ENCODE results near the gene ANXA4. TPM values are rescaled to one million over a fixed set of nuclear protein-coding genes. Genes with fewer than 3 reads are reported as not detected.

The ANXA4 gene
- total RNA-seq, 1 donor from 2014 or later, result 122 TPM

DNA sequence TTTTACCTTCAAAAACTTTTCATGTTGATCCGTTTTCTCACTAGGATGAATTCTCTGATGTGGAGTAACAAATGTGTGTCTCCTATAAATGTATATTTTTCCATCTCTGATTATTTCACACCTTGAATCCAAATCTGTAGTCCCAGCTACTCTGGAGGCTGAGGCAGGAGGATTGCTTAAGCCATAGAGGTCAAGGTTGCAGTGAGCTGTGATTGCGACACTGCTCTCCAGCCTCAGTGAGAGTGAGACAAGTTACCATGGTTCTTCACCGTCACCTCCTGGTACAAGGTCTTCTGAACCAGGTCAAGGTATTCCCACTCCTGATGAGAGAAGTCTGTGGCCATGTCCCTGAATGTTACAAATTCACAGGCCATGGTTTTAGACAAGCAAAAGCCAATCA, 102.6 kb downstream of the ANXA4 start:
- Histone ChIP-seq H3K27ac (ENCODE audit: low read depth, low read length) (no peak overlapping the region), H2AFZ (ENCODE audit: low read depth, low read length) (no peak overlapping the region), H3K9ac (ENCODE audit: low read length) (no peak overlapping the region), H3K36me3 (ENCODE audit: insufficient read depth, low read length) (peaks cover 13% of the 10 kb centered on the region), H3K4me3 (ENCODE audit: insufficient read depth, low read depth, low read length) (no peak overlapping the region), H3K4me2 (ENCODE audit: low read length) (no peak overlapping the region), H3K9me3 (ENCODE audit: insufficient read depth, low read depth, low read length) (no peaks in the 10 kb centered on the region), H4K20me1 (ENCODE audit: insufficient read depth, low read length) (no peaks in the 10 kb centered on the region), H3K27me3 (ENCODE audit: insufficient read depth, low read length) (no peaks in the 10 kb centered on the region), H3K79me2 (ENCODE audit: insufficient read depth, low read length) (no peaks in the 10 kb centered on the region), H3K4me1 (ENCODE audit: insufficient read depth, low read length) (no peaks in the 10 kb centered on the region)
- FAIRE-seq, result no peak
- Mint-ChIP-seq H3K27me3 (ENCODE audit: low read depth, unreplicated experiment) (no peaks in the 10 kb centered on the region), H3K9me3 (ENCODE audit: unreplicated experiment) (no peaks in the 10 kb centered on the region), H3K36me3 (ENCODE audit: low read depth, unreplicated experiment) (peaks cover 11% of the 10 kb centered on the region), H3K27ac (ENCODE audit: unreplicated experiment) (no peak overlapping the region), H3K4me3 (ENCODE audit: unreplicated experiment) (no peak overlapping the region), H3K4me1 (ENCODE audit: low read depth, unreplicated experiment) (no peaks in the 10 kb centered on the region)
- no peak for DNase-seq (ENCODE audit: low read depth)
- TF ChIP-seq EZH2 (IDR thresholded peaks at IDR 0.05; ENCODE audit: insufficient read depth, low read length), result no peak
- TF ChIP-seq, protein P1, sequence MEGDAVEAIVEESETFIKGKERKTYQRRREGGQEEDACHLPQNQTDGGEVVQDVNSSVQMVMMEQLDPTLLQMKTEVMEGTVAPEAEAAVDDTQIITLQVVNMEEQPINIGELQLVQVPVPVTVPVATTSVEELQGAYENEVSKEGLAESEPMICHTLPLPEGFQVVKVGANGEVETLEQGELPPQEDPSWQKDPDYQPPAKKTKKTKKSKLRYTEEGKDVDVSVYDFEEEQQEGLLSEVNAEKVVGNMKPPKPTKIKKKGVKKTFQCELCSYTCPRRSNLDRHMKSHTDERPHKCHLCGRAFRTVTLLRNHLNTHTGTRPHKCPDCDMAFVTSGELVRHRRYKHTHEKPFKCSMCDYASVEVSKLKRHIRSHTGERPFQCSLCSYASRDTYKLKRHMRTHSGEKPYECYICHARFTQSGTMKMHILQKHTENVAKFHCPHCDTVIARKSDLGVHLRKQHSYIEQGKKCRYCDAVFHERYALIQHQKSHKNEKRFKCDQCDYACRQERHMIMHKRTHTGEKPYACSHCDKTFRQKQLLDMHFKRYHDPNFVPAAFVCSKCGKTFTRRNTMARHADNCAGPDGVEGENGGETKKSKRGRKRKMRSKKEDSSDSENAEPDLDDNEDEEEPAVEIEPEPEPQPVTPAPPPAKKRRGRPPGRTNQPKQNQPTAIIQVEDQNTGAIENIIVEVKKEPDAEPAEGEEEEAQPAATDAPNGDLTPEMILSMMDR (IDR thresholded peaks at IDR 0.05; ENCODE audit: insufficient read depth, low read depth, low read length), result no peak

DNA sequence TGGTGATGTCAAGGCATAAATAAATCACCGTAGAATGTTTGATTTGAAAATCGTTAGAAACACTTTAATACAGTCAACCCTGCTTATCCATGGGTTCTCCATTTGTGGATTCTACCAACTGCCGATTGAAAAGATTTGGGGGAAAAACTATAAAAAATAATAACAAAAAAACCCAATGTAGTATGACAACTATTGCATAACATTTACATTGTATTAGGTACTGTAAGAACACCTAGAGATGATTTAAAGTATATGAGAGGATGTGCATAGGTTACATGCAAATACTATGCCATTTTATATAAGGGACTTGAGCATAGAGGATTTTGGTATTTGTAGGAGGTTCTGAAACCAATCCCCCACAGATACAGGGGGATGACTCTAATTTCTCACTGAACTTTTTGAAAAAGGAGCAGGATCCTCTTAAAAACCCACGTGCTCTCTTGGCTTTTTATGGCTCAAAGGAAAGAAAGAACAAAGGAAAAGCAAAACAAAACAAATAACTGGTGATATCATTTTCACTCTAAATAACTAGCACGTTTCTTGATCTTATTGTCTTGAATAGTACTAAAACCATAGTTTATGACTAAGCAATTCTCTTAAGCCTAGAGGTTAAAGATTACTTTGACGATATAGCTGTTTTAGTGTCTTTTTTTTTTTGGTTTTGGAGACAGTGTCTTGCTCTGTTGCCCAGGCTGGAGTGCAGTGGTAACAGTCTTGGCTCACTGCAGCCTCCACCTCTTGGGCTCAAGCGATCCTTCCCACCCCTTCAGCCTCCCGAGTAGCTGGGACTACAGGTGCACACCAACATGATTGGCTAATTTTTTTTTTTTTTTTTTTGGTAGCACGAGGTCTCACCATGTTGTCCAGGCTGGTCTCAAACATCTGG, 104.5 kb downstream of the ANXA4 start:
- H3K36me3 Mint-ChIP-seq (ENCODE audit: low read depth, unreplicated experiment), result peaks cover 11% of the 10 kb centered on the region
- no peaks in the 10 kb centered on the region for H3K4me1 ChIP-seq (ENCODE audit: insufficient read depth, low read length)
- no peak overlapping the region for H3K4me2 ChIP-seq (ENCODE audit: low read length)
- H3K27me3 Mint-ChIP-seq (ENCODE audit: low read depth, unreplicated experiment), result no peaks in the 10 kb centered on the region
- H3K9ac ChIP-seq (ENCODE audit: low read length), result no peak overlapping the region
- H4K20me1 ChIP-seq (ENCODE audit: insufficient read depth, low read length), result no peaks in the 10 kb centered on the region
- no peaks in the 10 kb centered on the region for H3K9me3 ChIP-seq (ENCODE audit: insufficient read depth, low read depth, low read length)
- H3K9me3 Mint-ChIP-seq (ENCODE audit: unreplicated experiment), result no peaks in the 10 kb centered on the region
- no peaks in the 10 kb centered on the region for H3K79me2 ChIP-seq (ENCODE audit: insufficient read depth, low read length)
- no peak overlapping the region for H3K27ac Mint-ChIP-seq (ENCODE audit: unreplicated experiment)
- no peak overlapping the region for H3K4me3 Mint-ChIP-seq (ENCODE audit: unreplicated experiment)
- no peak overlapping the region for H3K27ac ChIP-seq (ENCODE audit: low read depth, low read length)
- DNase-seq (ENCODE audit: low read depth) (no peak), FAIRE-seq (no peak)
- no peak for TF ChIP-seq EZH2 (IDR thresholded peaks at IDR 0.05; ENCODE audit: insufficient read depth, low read length)
- TF ChIP-seq, protein P1 (IDR thresholded peaks at IDR 0.05; ENCODE audit: insufficient read depth, low read depth, low read length), result no peak
- peaks cover 9% of the 10 kb centered on the region for H3K36me3 ChIP-seq (ENCODE audit: insufficient read depth, low read length)
- H2AFZ ChIP-seq (ENCODE audit: low read depth, low read length), result no peak overlapping the region
- H3K4me1 Mint-ChIP-seq (ENCODE audit: low read depth, unreplicated experiment), result no peaks in the 10 kb centered on the region
- no peaks in the 10 kb centered on the region for H3K27me3 ChIP-seq (ENCODE audit: insufficient read depth, low read length)
- H3K4me3 ChIP-seq (ENCODE audit: insufficient read depth, low read depth, low read length), result no peak overlapping the region

Measured in astrocyte (in vitro differentiated cells and primary cell).